ENCODE results near the gene PNKP. TPM values are rescaled to one million over a fixed set of nuclear protein-coding genes. Genes with fewer than 3 reads are reported as not detected.
"Not testable (repeated sequence)": the region's sequence is repeated elsewhere in the genome, so short reads cannot be mapped to it uniquely, and the experiment has no call there.

PNKP gene
- polyA plus RNA-seq, 1 donor: 38.1 TPM

GRCh38 chr19:49823472-49823871 lies 43.9 kb downstream of the PNKP start:
- DNase-seq (ENCODE audit: low read depth): no peak

- no peak for DNase-seq (ENCODE audit: low read depth)
Observed at GRCh38 chr19:49820125-49820524, 47.3 kb downstream of the PNKP start.

GRCh38 chr19:49819452-49820115 lies 47.8 kb downstream of the PNKP start:
- not testable (repeated sequence) for DNase-seq (ENCODE audit: low read depth)

GRCh38 chr19:49818649-49819370 lies 48.6 kb downstream of the PNKP start:
- no peak for DNase-seq (ENCODE audit: low read depth)

- DNase-seq (ENCODE audit: low read depth): peak; percentile 66
Observed at GRCh38 chr19:49817964-49818648, 49.3 kb downstream of the PNKP start, which contains the start of gene MED25. MED25 (plus strand) TSS chr19:49818289; CDS start chr19:49818342, 53 bp downstream.

GRCh38 chr19:49816590-49816989 lies 50.8 kb downstream of the PNKP start:
- no peak for DNase-seq (ENCODE audit: low read depth)

GRCh38 chr19:49814010-49814409 lies 53.4 kb downstream of the PNKP start:
- no peak for DNase-seq (ENCODE audit: low read depth)

GRCh38 chr19:49812997-49813861 lies 54.1 kb downstream of the PNKP start, which contains the start of gene FUZ:
FUZ (minus strand) TSS chr19:49813292; CDS start chr19:49813106, 186 bp downstream.
- DNase-seq (ENCODE audit: low read depth): peak; percentile 98

GRCh38 chr19:49812452-49812996 lies 54.9 kb downstream of the PNKP start:
- DNase-seq (ENCODE audit: low read depth): no peak

- no peak for DNase-seq (ENCODE audit: low read depth)
Observed at GRCh38 chr19:49811328-49811727, 56.0 kb downstream of the PNKP start.

Other genes starting within 250 kb of the PNKP start
- 28.3 TPM for gene RRAS, start 227.4 kb downstream of the PNKP start, polyA plus RNA-seq (ENCODE audit: insufficient read length)
- gene SCAF1, start 225.4 kb downstream of the PNKP start, polyA plus RNA-seq (ENCODE audit: insufficient read length): 29.9 TPM
- gene IRF3, start 201.7 kb downstream of the PNKP start, polyA plus RNA-seq (ENCODE audit: insufficient read length): 33.2 TPM
- gene BCL2L12, start 201.6 kb downstream of the PNKP start, polyA plus RNA-seq (ENCODE audit: insufficient read length): 28.4 TPM
- 209 TPM for gene PRMT1, start 190.3 kb downstream of the PNKP start, polyA plus RNA-seq (ENCODE audit: insufficient read length)
- gene ADM5, start 178.0 kb downstream of the PNKP start, polyA plus RNA-seq (ENCODE audit: insufficient read length): 0.99 TPM
- 8.2 TPM for gene CPT1C, start 176.5 kb downstream of the PNKP start, polyA plus RNA-seq (ENCODE audit: insufficient read length)
- 0.52 TPM for gene TSKS, start 104.3 kb downstream of the PNKP start, polyA plus RNA-seq (ENCODE audit: insufficient read length)
- gene AP2A1, start 100.6 kb downstream of the PNKP start, polyA plus RNA-seq (ENCODE audit: insufficient read length): 56.3 TPM
- gene FUZ, start 54.3 kb downstream of the PNKP start, polyA plus RNA-seq (ENCODE audit: insufficient read length): 17.0 TPM
- 28.6 TPM for gene MED25, start 49.3 kb downstream of the PNKP start, polyA plus RNA-seq (ENCODE audit: insufficient read length)
- 195 TPM for gene PTOV1, start 16.4 kb downstream of the PNKP start, polyA plus RNA-seq (ENCODE audit: insufficient read length)
- 36.8 TPM for gene AKT1S1, start 9.8 kb upstream of the PNKP start, polyA plus RNA-seq (ENCODE audit: insufficient read length)
- 35.6 TPM for gene TBC1D17, start 10.1 kb upstream of the PNKP start, polyA plus RNA-seq (ENCODE audit: insufficient read length)
- gene IL4I1, start 29.3 kb upstream of the PNKP start, polyA plus RNA-seq (ENCODE audit: insufficient read length): 1.0 TPM
- 30.2 TPM for gene ATF5, start 61.6 kb upstream of the PNKP start, polyA plus RNA-seq (ENCODE audit: insufficient read length)
- 52.7 TPM for gene NUP62, start 61.9 kb upstream of the PNKP start, polyA plus RNA-seq (ENCODE audit: insufficient read length)
- gene SIGLEC11, start 93.6 kb upstream of the PNKP start, polyA plus RNA-seq (ENCODE audit: insufficient read length): 0.77 TPM
- 18.1 TPM for gene VRK3, start 157.8 kb upstream of the PNKP start, polyA plus RNA-seq (ENCODE audit: insufficient read length)
- 7.3 TPM for gene ZNF473, start 158.4 kb upstream of the PNKP start, polyA plus RNA-seq (ENCODE audit: insufficient read length)